SU-DHL-6 (cell line): ENCODE measurements around the gene XIRP2.

Experiments used
- EZH2phosphoT487 ChIP-seq: fragments of 200-600 bp; sonication (generic), shearing (Covaris generic); conservative IDR thresholded peaks from 2 replicates; pipeline ENCODE4 v1.6.1; 2018; ENCODE audit warnings: mild to moderate bottlenecking, antibody characterized with exemption, low read length, moderate library complexity, mixed read lengths
- TF ChIP-seq, protein P1 (sequence below): fragments of 200-600 bp; sonication (generic); IDR thresholded peaks from one replicate; pipeline ENCODE4 v1.5.1; 2017; ENCODE audit warnings: antibody characterized with exemption, mild to moderate bottlenecking, low read length, moderate library complexity; ENCODE audit not compliant: insufficient read depth, poor library complexity, severe bottlenecking

- TF ChIP-seq, protein P1, sequence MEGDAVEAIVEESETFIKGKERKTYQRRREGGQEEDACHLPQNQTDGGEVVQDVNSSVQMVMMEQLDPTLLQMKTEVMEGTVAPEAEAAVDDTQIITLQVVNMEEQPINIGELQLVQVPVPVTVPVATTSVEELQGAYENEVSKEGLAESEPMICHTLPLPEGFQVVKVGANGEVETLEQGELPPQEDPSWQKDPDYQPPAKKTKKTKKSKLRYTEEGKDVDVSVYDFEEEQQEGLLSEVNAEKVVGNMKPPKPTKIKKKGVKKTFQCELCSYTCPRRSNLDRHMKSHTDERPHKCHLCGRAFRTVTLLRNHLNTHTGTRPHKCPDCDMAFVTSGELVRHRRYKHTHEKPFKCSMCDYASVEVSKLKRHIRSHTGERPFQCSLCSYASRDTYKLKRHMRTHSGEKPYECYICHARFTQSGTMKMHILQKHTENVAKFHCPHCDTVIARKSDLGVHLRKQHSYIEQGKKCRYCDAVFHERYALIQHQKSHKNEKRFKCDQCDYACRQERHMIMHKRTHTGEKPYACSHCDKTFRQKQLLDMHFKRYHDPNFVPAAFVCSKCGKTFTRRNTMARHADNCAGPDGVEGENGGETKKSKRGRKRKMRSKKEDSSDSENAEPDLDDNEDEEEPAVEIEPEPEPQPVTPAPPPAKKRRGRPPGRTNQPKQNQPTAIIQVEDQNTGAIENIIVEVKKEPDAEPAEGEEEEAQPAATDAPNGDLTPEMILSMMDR: no peak
- no peak for TF ChIP-seq EZH2phosphoT487
Measured at GRCh38 chr2:167293943-167294775, 405.9 kb downstream of the XIRP2 start.
